Naive thymus-derived CD4-positive, alpha-beta T cell (primary cell): ENCODE data around the gene PSMB10. TPM values are rescaled to one million over a fixed set of nuclear protein-coding genes. Genes with fewer than 3 reads are reported as not detected.

Experiments used
- ATAC-seq: fragments of 150-1000 bp; cut with Tn5 transposase; 2 replicates; pipeline ENCODE4 v1.10.0; 2021; ENCODE audit warnings: mild to moderate bottlenecking, moderate library complexity
- CTCF ChIA-PET: fragments of 350-600 bp; sonication (Branson Sonifier 250); formaldehyde crosslinking; loops from one replicate; lab custom pipeline; 2021; ENCODE audit warnings: antibody characterized with exemption; lab: Charles Lee
- POLR2A ChIA-PET: fragments of 350-600 bp; sonication (Branson Sonifier 250); formaldehyde crosslinking; loops from one replicate; lab custom pipeline; 2021; ENCODE audit warnings: antibody characterized with exemption, inconsistent platforms; lab: Charles Lee
- DNase-seq, 9 donors: peaks; one replicate each; pipeline versions ENCODE4 v3.0.0 to v3.0.0-alpha.2; 2020 to 2022; ENCODE audit warnings: mixed read lengths in 1 of 9
- H3K27ac ChIP-seq: one replicate; pipeline ENCODE4 v1.7.0; 2013; ENCODE audit warnings: mild to moderate bottlenecking, low read depth, low read length, moderate library complexity
- H3K27me3 ChIP-seq, 2 donors: one replicate each; pipeline ENCODE4 v1.7.0; 2013; ENCODE audit warnings: low read length in 2 of 2, mild to moderate bottlenecking in 2 of 2, moderate library complexity in 2 of 2; ENCODE audit not compliant: control insufficient read depth in 2 of 2, insufficient read depth in 2 of 2
- H3K36me3 ChIP-seq, 3 experiments: 1 replicate in 2 of 3; 2 replicates in 1 of 3; pipeline ENCODE4 v1.7.0; 2013; ENCODE audit warnings: low read length in 3 of 3, mild to moderate bottlenecking in 3 of 3, moderate library complexity in 1 of 3; ENCODE audit not compliant: insufficient read depth in 3 of 3, control insufficient read depth in 2 of 3
- H3K4me1 ChIP-seq, 2 donors: one replicate each; pipeline ENCODE4 v1.7.0; 2013; ENCODE audit warnings: low read length in 2 of 2, mild to moderate bottlenecking in 2 of 2, moderate library complexity in 1 of 2; ENCODE audit not compliant: control insufficient read depth in 2 of 2, insufficient read depth in 2 of 2
- H3K4me3 ChIP-seq: 2 replicates; pipeline ENCODE4 v1.7.0; 2013; ENCODE audit warnings: mild to moderate bottlenecking, low read length
- H3K9me3 ChIP-seq, 3 experiments: 1 replicate in 2 of 3; 2 replicates in 1 of 3; pipeline ENCODE4 v1.7.0; 2013; ENCODE audit warnings: low read length in 3 of 3; ENCODE audit not compliant: control insufficient read depth in 2 of 3
- H3K27ac Mint-ChIP-seq, 9 donors: one replicate each; pipeline ENCODE4 v1.8.0; 2020 to 2022; ENCODE audit warnings: mixed read lengths in 9 of 9, mild to moderate bottlenecking in 8 of 9, moderate library complexity in 5 of 9, inconsistent platforms in 2 of 9
- H3K27me3 Mint-ChIP-seq, 5 donors: one replicate each; pipeline ENCODE4 v1.8.0; 2021 to 2022; ENCODE audit warnings: mixed read lengths in 5 of 5, mild to moderate bottlenecking in 1 of 5
- H3K36me3 Mint-ChIP-seq, 5 donors: one replicate each; pipeline ENCODE4 v1.8.0; 2020 to 2022; ENCODE audit warnings: mixed read lengths in 5 of 5, mild to moderate bottlenecking in 3 of 5, inconsistent platforms in 1 of 5
- H3K4me1 Mint-ChIP-seq, 7 donors: one replicate each; pipeline ENCODE4 v1.8.0; 2020 to 2022; ENCODE audit warnings: mixed read lengths in 7 of 7, mild to moderate bottlenecking in 3 of 7, inconsistent platforms in 1 of 7
- H3K4me3 Mint-ChIP-seq, 10 donors: one replicate each; pipeline ENCODE4 v1.8.0; 2020 to 2022; ENCODE audit warnings: mild to moderate bottlenecking in 10 of 10, mixed read lengths in 10 of 10, moderate library complexity in 6 of 10, inconsistent platforms in 2 of 10
- H3K9me3 Mint-ChIP-seq, 11 donors: one replicate each; pipeline ENCODE4 v1.8.0; 2020 to 2022; ENCODE audit warnings: mixed read lengths in 11 of 11, mild to moderate bottlenecking in 4 of 11, inconsistent platforms in 1 of 11, moderate library complexity in 1 of 11
- intact Hi-C, 2 donors: fragments of 100-400 bp; cut with micrococcal nuclease; formaldehyde crosslinking; loops; one replicate each; pipeline ENCODE4 v1.15.1; 2023
- polyA plus RNA-seq, 2 donors: library from polyadenylated mRNA; unstranded; fragments of 300-500 nt; fragmentation: Illumina TruSeq; gene quantifications; one replicate each; pipeline ENCODE4 v1.2.3, GENCODE V29; 2021
- total RNA-seq, 6 experiments: library from RNA in 5 of 6; stranded (reverse) in 5 of 6; gene quantifications; 1 replicate in 5 of 6; 2 replicates in 1 of 6; pipeline ENCODE4 v1.2.3 and lab custom pipeline; 2021 to 2026

Gene PSMB10
- total and polyA plus RNA-seq, 7 experiments from 2014 or later, result 101 to 542 (median 144) TPM

GRCh38 chr16:67934306-67935100 lies 2.1 kb downstream of the PSMB10 start:
- Mint-ChIP-seq H3K27me3 (peaks cover 0 to 3% (median 0%) of the 10 kb centered on the region in 5 donors), H3K36me3 (peaks cover 5 to 24% (median 7%) of the 10 kb centered on the region in 5 donors), H3K4me3 (peak overlapping the region in 7 of 10 donors; percentile 23 to 100 (median 89)), H3K27ac (peak overlapping the region; percentile 44 to 99 (median 99)), H3K4me1 (peaks cover 18 to 38% (median 24%) of the 10 kb centered on the region in 7 donors), H3K9me3 (no peaks in the 10 kb centered on the region)
- Histone ChIP-seq H3K4me1 (peaks cover 21% of the 10 kb centered on the region in 2 donors), H3K27ac (peak overlapping the region; percentile 77), H3K36me3 (peaks cover 19 to 65% (median 20%) of the 10 kb centered on the region in 3 experiments), H3K27me3 (no peaks in the 10 kb centered on the region), H3K4me3 (no peak overlapping the region), H3K9me3 (no peaks in the 10 kb centered on the region)
- DNase-seq (no peak), ATAC-seq (no peak)
- CTCF ChIA-PET, result interaction anchor here (0.7 to 2.7 kb wide), 3 partner anchors 48 to 118 kb away, joined by 3 to 11 read pairs (median 4); partner anchors contain the start of gene NRN1L
- POLR2A ChIA-PET, result interaction anchor here (0.6 to 4.5 kb wide), 9 partner anchors 37 to 290 kb away, joined by 3 to 35 read pairs (median 12); partner anchors contain the start of genes CARMIL2, NUTF2, PSKH1 and RANBP10
- intact Hi-C loops, result loop anchor here (1.0 to 5.0 kb wide), 16 partner anchors 34 to 453 kb away; partner anchors contain the start of genes EDC4 (in 2 of the 2), PRMT7 (in 2 of the 2), PSKH1 (in 2 of the 2) and SLC12A4 (in 2 of the 2)

DNA sequence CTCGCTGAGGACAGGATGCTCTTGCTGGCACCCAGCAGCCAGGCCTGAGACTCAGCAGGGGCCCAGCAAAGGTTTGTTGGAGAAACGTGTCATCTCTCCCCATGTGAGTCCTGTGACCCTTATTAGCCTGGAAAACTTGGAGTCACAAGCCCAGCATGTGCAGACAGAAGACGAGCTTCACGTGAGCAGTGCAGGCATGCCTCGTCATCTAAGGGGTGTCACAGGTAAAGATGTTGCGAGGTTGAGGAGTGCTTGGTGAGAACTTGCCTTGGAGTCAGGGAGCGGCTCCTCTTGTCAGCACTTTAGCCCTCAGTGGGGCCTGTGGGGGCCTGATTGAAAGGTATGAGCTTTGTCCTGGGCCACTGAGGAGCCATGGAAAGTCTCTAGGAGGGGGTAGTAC lies 2.8 kb downstream of the PSMB10 start:
- Histone ChIP-seq H3K9me3 (no peaks in the 10 kb centered on the region), H3K36me3 (peaks cover 19 to 72% (median 20%) of the 10 kb centered on the region in 3 experiments), H3K27me3 (no peaks in the 10 kb centered on the region), H3K27ac (no peak overlapping the region), H3K4me1 (peaks cover 17 to 21% of the 10 kb centered on the region in 2 donors), H3K4me3 (no peak overlapping the region)
- ChIA-PET POLR2A (interaction anchor here (0.6 to 3.9 kb wide), 3 partner anchors 36 to 262 kb away, joined by 3 to 25 read pairs (median 12); partner anchors contain the start of gene PSKH1), CTCF (interaction anchor here (0.7 to 2.7 kb wide), 2 partner anchors 50 to 117 kb away, joined by 3 to 11 read pairs; partner anchors contain the start of gene NRN1L)
- peak overlapping the region in 4 of 10 donors; percentile 6 to 48 (median 28) for H3K4me3 Mint-ChIP-seq
- H3K27ac Mint-ChIP-seq, result peak overlapping the region in 8 of 9 donors; percentile 5 to 99 (median 44)
- H3K4me1 Mint-ChIP-seq, result peaks cover 17 to 31% (median 22%) of the 10 kb centered on the region in 7 donors
- DNase-seq, result no peak
- H3K9me3 Mint-ChIP-seq, result no peaks in the 10 kb centered on the region
- intact Hi-C loops, result loop anchor here (2.0 kb wide), 2 partner anchors 61 to 267 kb away; partner anchors contain the start of genes EDC4 (in 2 of the 2), C16orf86 (in 1 of the 2) and ENKD1 (in 1 of the 2)
- H3K36me3 Mint-ChIP-seq, result peaks cover 5 to 24% (median 7%) of the 10 kb centered on the region in 5 donors
- H3K27me3 Mint-ChIP-seq, result peaks cover 0 to 3% (median 0%) of the 10 kb centered on the region in 5 donors
- no peak for ATAC-seq

DNA sequence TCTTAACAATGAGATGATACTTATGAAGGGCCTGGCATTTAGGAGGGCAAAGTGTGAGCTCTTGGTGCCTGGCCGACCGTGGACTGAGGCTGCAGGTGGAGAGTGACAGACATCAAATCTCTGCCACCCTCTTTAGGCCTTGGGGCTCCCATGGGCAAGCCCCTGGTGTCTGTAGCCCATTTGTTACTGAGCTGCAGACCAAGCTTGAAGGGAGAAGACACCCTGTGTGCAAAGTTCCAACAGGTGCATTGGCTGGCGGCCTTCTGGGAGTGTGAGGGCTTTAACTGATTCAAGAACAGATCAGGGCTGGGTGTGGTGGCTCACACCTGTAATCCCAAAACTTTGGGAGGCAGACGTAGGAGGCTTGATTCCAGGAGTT lies 4.2 kb downstream of the PSMB10 start:
- Mint-ChIP-seq H3K27ac (peak overlapping the region in 1 of 9 donors; percentile 28), H3K9me3 (no peaks in the 10 kb centered on the region), H3K27me3 (peaks cover 0 to 3% (median 0%) of the 10 kb centered on the region in 5 donors), H3K4me1 (peaks cover 17 to 36% (median 24%) of the 10 kb centered on the region in 7 donors), H3K36me3 (peaks cover 5 to 27% (median 7%) of the 10 kb centered on the region in 5 donors), H3K4me3 (no peak overlapping the region)
- DNase-seq, result no peak
- peaks cover 15 to 19% of the 10 kb centered on the region in 2 donors for H3K4me1 ChIP-seq
- no peak overlapping the region for H3K4me3 ChIP-seq
- H3K27ac ChIP-seq, result no peak overlapping the region
- CTCF ChIA-PET, result interaction anchor here (0.8 kb wide), 1 partner anchor 50 kb away, joined by 3 read pairs; no protein-coding TSS in a partner anchor
- H3K36me3 ChIP-seq, result peaks cover 19 to 82% (median 20%) of the 10 kb centered on the region in 3 experiments
- H3K9me3 ChIP-seq, result no peaks in the 10 kb centered on the region
- intact Hi-C loops, result no loop called here
- no peaks in the 10 kb centered on the region for H3K27me3 ChIP-seq
- POLR2A ChIA-PET, result interaction anchor here (0.5 to 0.6 kb wide), 2 partner anchors 38 to 236 kb away, joined by 3 to 4 read pairs; no protein-coding TSS in a partner anchor
- no peak for ATAC-seq

- Mint-ChIP-seq H3K27ac (peak within 1 kb of the TSS in 8 of 9 donors; percentile 18 to 77 (median 30)), H3K9me3 (no peaks in the 10 kb centered on the region), H3K36me3 (peaks cover 5 to 26% (median 7%) of the 10 kb centered on the region in 5 donors), H3K27me3 (peaks cover 0 to 3% (median 0%) of the 10 kb centered on the region in 5 donors), H3K4me1 (peaks cover 11 to 31% (median 19%) of the 10 kb centered on the region in 7 donors), H3K4me3 (no peak within 1 kb of the TSS)
- no peak within 1 kb of the TSS for H3K4me3 ChIP-seq
- ChIA-PET POLR2A (interaction anchor here (1.1 to 1.5 kb wide), 2 partner anchors 16 to 124 kb away, joined by 3 to 4 read pairs; no protein-coding TSS in a partner anchor), CTCF (interaction anchor here (0.7 to 0.8 kb wide), 2 partner anchors 51 to 406 kb away, joined by 3 read pairs; no protein-coding TSS in a partner anchor)
- H3K27me3 ChIP-seq, result no peaks in the 10 kb centered on the region
- intact Hi-C loops, result no loop called here
- no peak for DNase-seq
- no peak within 1 kb of the TSS for H3K27ac ChIP-seq
- H3K4me1 ChIP-seq, result peaks cover 10 to 14% of the 10 kb centered on the region in 2 donors
- peaks cover 19 to 88% (median 20%) of the 10 kb centered on the region in 3 experiments for H3K36me3 ChIP-seq
- no peak for ATAC-seq
- H3K9me3 ChIP-seq, result no peaks in the 10 kb centered on the region
Observed at GRCh38 chr16:67931712-67932461, 4.8 kb downstream of the PSMB10 start, which contains the start of gene CTRL. TSS of gene CTRL (minus strand) at chr16:67931862. CDS start at chr16:67931852, 10 bp downstream.

DNA sequence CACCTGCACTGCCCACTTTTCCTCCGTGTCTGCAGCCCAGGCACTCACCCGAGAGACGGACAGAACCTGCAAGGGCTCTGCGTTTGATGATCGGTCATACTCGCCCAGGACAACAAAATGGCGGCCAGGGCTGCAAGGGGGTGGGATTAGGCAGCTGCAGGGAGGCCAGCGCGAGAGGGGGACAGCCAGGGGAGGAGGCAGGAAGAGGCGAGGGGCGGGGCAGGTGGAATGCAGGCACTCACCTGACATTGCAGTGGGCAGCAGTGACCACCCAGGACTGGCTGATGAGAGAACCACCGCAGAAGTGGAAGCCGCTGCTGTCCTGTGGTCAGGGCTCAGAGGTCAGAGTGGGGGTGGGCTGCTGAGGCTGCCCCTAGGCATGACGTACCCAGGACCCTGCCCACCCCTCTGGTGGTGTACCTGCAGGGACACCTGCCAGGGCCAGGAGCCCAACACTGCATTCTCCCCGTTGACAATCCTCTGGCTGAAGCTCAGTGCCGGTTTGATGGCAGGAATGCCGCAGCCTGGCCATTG lies 5.9 kb downstream of the PSMB10 start:
- ChIA-PET POLR2A (interaction anchor here (1.1 to 1.5 kb wide), 3 partner anchors 8 to 123 kb away, joined by 3 to 5 read pairs (median 4); no protein-coding TSS in a partner anchor), CTCF (interaction anchor here (0.5 kb wide), 1 partner anchor 53 kb away, joined by 3 read pairs; no protein-coding TSS in a partner anchor)
- intact Hi-C loops, result no loop called here
- DNase-seq, result no peak
- H3K27me3 ChIP-seq, result no peaks in the 10 kb centered on the region
- ATAC-seq, result no peak
- H3K36me3 ChIP-seq, result peaks cover 19 to 79% (median 20%) of the 10 kb centered on the region in 3 experiments
- Mint-ChIP-seq H3K4me3 (no peak overlapping the region), H3K36me3 (peaks cover 5 to 24% (median 6%) of the 10 kb centered on the region in 5 donors), H3K9me3 (no peaks in the 10 kb centered on the region), H3K4me1 (peaks cover 9 to 27% (median 18%) of the 10 kb centered on the region in 7 donors), H3K27ac (peak overlapping the region in 1 of 9 donors; percentile 21), H3K27me3 (peaks cover 0 to 1% (median 0%) of the 10 kb centered on the region in 5 donors)
- peaks cover 8 to 12% of the 10 kb centered on the region in 2 donors for H3K4me1 ChIP-seq
- no peaks in the 10 kb centered on the region for H3K9me3 ChIP-seq
- H3K27ac ChIP-seq, result no peak overlapping the region
- no peak overlapping the region for H3K4me3 ChIP-seq
